Activated CD8-positive, alpha-beta memory T cell treated with anti-CD3 and anti-CD28 coated beads, Interleukin-2, amount 50 U/mL, for 1 hour (primary cell): ENCODE data around the gene TMEM170B.

Experiments
- DNase-seq: peaks from one replicate; pipeline ENCODE4 v3.0.0-alpha.2; 2020; ENCODE audit errors: extremely low read depth

TMEM170B gene, protein sequence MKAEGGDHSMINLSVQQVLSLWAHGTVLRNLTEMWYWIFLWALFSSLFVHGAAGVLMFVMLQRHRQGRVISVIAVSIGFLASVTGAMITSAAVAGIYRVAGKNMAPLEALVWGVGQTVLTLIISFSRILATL

DNA sequence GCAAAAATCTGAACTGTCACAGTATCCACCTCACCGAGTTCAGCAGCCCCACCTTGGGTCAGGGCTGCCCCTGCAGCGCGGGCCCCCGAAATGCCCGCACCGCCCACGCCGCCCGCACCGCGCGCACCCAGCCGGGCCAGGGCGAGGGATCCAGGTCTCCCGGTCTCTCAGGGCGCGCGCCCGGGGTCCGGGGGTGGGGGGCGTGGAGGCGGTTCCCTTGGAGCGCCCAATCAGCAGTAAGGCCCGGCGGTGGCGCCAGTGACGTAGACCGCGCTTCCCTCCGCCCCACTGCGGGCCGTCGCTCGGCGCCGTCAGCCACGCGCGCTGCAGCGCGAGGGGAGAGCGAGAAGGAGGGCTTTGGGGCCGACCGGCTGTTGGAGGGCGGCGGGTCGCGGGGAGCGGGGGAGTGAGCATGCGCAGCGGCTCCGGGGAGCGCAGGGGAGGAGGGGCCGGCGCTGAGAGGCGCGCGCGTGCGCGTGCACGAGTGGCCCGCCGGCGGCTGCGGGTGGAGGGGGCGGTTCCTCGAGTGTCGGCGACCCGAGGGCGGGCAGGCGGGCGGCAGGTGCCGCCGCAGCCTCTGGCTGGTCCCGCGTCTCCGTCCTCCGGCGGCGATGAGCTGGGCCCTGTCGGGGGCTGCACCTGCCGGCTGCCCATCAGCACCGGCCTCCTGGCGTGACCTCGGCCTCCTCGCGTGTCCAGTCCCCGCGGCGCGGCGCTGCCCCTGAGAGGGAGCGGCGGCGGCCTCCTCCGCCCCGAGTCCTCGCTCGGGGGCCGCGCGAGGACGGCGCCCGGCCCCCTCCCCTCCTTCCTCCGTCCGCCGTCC lies at the start of gene TMEM170B:
Gene TMEM170B, plus strand, starts transcription at position 521 of the 823 bp plus-strand sequence. CDS start 529 bp downstream, outside the sequence.
- DNase-seq, result peak; percentile 80

DNA sequence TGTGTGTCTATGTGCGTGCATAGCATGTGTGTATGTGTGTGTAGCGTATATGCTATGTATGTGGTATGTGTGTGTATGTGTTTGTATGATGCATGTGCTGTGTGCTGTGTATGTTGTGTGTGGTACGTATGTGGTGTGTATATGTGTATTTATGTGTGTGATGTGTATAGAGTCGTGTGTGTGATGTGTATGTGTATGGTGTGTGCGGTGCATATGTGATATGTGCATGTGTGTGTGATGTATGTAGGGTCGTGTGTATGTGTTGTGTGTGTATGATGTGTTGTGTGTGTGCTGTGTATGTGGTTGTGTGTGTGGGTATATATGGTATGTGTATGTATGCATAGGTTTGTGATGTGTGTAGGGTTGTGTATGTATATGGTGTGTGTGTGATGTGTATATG lies 46.6 kb upstream of the TMEM170B start:
- DNase-seq, result no peak

DNA sequence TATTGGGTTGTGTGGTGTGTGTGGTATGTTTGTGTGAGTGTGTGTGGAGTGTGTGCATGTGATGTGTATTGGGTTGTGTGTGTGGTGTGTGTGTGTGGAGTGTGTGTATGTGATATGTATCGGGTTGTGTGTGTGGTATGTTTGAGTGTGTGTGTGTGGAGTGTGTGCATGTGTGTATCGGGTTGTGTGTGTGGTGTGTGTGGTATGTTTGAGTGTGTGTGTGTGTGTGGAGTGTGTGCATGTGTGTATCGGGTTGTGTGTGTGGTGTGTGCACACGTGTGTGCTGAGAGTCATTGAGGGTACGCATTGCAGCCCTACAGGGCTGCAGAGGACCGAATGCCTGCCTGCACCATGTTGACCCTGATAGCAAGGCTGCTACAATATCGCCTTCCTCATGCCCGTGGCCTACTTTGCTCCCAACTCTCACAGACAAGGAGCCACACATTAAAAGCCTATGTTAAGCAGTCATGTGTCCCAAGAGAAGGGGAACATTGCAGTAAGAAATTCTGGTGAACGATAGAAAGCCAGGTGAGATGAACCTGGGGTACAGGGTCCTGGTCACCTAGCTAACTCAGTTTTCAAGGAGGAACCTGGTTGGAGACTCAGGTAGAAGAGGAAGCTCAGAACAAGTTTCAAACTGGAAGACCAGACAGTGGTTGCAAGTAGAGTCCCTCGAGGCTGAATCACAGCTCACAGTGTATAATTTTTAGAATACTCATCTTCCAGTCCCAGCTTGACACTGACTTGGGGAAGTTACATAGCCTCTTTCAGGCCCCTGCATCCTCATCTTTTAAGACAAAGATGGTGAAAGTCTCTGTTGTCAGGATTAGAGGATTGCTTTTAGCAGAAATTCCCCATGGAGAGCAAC lies 45.7 kb upstream of the TMEM170B start:
- no peak for DNase-seq

DNA sequence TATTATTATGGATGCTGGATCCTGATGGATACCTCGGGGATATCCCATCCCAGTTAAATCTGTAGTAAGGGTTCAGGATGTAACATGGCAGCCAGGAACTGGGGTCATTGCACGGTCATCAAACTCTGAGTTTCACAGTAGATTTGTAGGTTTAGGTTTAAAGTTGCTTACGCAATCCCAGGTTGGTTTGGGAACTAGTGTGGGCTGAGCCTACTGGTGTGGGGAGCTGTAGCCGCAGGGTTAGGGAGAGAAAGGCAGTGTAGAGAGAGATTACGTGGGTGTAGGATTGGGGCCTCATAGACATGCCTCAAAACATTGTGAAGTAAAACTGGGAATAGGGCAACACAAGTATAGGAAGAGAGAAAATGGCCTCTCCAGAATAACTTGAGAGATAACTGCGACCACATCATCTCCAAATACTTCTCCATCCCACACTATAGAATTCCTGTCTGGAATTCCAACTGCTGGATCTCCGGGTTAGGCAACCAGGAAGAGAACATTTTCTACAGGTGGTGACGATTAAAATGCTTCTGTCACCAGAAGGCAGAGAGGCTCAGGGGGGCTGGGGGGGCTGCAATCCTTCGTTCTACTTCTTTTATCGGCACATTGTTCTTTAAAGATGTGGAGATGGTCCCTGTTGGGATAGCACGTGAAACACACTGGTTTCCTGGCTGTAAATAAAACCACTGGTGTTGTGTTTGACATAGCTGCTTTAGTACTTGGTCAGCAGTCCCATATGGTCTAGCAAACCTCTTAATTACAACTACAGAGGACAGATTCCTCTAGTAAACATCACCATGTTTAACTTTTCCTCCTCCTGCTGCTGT lies 44.9 kb upstream of the TMEM170B start:
- no peak for DNase-seq

DNA sequence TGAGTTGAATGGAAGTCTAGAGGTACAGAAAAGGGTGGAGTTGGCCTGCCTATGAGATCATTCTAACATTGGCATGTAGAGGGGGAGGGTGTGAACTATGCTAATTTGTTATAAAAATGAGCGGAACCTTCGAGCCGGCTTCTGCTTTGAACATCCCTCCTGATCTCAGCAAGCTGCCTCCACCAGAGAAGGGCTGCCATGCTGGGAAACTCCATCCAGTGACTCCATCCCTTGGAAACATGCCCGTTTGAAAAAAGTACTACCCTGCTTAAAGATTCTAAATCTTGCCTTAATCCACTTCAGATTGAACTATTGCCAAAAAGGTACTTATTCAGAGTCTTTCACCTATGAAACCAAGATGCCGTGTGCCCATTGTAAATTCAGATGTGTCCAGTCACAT lies 43.6 kb upstream of the TMEM170B start:
- no peak for DNase-seq

DNA sequence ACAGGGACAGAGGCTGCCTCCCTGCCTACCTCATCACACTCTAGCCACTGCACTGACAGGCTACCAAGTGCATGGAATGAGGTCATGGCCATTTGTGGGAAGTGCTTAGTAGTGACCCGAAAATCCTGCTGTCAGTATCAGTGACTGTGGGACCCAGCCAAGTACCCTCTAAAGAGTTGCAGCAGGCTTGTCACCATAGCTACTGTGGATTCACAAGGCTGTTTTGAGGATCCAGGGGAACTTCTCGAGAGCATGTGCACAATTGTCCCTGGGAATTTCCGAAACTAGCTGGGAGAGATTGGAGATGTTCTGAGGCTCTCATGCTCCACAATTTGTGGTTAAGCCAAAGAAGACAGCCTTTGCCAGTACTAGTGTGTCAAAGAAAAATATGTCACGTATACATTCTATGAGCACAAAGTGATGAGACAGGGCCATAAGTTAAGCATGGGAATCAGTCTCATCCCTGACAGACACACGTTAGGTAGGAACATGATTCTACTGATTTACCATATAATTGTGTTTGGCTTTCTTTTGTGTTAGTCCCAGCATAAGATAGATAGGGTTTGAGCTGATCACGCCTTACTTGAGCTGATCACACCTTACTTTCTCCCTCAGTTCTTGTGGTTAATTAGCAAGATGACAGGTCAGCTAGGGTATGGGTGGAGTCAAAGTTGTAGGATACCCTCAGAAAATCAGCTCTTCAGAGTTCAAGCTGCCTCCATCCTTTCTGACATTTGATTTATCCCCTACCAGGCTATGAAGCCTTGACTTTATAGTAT lies 42.6 kb upstream of the TMEM170B start:
- no peak for DNase-seq

DNA sequence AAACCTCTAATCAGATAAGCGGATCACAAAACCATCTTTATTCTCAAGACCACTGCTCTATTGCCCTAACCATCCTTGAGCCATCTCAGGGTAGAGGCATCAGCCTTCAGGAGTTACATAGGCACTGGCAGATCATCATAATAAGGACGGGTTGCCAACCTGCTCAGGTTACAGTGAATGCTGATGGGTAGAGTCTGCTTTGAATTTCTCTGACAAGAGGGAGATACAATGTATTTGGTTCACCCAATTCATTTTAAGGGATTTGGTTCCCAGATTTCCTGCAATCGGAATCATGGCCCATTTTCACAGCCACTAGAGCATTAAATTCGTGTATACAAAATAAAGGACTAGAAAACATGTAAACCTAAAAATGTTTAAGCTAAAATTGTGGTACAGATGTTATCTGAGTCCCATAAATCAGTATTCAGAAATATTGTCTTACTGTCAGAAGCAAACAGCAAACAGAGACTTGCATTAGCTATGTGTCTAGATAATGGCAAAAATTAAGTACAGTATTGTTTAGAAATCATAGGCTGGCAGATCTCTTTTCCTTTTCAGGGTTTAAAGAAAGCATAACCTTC lies 41.9 kb upstream of the TMEM170B start:
- no peak for DNase-seq

DNA sequence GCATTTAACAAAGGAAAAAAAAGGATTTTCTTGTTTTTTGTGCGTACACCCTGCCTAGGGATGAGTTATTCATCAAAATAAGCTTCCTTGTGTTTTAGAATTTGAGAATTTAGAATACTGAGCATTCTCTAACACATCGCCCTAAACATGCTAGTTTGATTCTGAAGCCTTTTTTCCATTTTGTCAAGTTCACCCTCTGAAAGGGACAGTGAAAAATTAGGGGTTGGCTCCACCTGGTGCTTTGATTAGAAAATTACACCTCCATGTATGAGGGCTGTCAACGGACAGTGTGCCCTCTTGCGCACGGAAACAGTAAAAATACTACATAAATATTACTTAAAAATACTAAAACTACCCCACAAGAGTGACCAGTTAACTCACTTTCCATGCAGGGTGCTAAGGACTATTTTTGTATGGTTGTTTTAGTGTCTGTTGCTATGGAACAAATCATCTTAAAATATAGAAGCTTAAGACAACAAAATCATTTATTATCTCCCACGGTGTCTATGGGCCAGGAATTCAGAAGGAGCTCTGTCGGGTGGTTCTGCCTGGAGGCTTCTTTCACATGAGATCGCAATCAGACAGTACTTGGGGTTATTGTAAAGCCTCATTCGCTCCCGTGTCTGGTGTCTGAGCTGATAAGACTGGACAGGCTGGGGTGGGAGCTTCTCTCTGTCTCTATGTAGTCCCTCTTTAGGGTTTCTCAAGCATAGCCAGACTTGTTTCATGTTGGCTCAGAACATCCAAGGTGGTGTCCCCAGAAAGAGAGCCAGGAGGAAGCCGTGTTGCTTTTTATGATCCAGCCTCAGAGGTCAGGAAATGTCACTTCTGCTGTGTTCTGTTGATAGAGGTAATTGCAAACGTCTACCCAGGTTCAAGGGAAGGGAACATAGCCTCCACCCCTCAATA lies 41.1 kb upstream of the TMEM170B start:
- DNase-seq, result peak; percentile 56

DNA sequence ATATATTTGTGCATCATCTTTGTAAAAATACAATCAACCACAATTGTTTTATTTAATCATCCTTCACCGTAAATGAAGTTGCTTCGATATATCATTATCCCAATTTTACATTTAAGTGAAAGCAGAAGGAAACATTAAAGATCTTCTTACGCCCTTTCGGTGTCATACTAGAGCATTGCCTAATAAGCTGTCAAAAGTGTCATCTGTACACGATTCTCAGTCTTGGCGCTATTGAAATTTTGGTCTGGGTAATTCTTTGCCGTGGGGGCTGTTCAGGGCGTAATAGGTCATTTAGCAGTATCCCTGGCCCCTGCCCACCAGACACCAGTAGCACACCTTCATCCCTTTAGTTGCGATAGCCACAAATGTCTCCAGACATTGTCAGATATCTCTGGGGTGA lies 40.4 kb upstream of the TMEM170B start:
- DNase-seq, result no peak

DNA sequence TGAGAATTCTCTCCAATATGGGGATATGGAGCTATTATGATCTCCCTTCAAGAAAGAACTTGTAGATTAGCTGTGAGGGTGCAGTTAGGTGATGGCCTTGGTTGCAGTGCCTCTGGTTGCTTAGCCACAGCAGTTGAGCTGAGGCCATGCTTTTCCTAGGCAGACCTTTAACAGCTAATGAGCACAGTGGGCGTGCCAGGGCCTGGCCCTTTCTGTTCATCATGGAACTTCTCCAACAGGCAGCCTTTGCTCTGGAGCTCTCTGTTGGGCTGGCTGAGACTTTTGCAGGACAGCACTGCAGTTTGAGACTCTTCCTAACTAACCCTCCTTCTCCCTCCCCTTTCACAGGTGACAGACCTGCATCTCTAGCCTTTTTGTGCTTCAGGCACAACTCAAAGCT lies 39.7 kb upstream of the TMEM170B start:
- DNase-seq, result no peak

DNA sequence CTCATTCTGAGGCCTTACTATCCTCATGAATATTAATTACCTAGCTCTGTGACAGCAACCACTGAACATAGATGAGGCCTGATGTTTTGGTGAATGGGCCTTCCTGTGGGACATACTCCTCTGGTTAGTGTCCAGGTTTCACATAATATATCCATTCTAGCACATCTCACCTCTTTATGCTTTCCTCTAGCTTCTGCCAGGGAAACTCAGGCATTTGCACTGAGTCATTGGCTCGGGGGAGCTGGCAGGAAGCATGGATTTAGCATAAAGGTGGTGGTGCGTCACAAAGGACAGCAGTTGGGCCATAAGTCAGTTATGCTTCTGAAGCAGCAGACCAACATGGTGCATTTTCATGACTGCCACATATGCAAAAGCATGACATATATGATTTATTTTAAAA lies 37.5 kb upstream of the TMEM170B start:
- no peak for DNase-seq

DNA sequence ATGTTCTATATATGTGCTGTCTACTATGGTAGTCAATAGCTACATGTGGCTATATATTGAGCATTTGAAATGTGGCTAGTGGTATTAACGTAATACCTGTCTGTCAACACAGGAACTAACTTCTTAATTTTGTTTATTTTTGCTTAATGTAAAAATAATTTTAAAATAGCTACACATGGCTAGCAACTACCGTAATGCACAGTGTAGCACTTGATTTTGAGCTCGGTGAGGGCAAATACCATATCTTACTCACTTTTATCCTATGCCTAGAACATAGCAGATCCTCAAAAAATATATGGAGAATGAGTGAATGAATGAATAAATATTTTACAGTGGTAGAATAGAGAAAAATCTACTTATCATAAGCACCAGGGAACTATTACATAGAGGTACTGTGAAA lies 28.1 kb upstream of the TMEM170B start:
- no peak for DNase-seq

DNA sequence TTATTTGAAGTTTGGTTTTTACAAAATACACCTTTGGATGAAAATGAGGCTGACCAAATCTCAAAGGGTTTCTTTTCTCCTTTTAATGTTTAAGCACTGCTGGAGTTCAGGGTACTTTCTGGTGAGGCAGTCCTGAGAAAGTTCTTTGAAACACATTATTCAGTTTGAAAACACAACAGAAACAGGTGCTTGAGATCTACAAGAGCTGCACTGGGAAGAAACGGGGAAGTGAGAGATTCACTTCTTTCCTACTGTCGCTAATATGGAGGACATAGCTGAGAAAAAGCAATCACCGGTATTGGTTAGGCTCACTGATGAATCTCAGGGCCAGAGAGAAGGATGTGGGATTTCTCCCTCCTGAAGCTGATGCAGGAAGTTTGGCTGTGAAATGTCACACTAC lies 22.9 kb upstream of the TMEM170B start:
- no peak for DNase-seq

DNA sequence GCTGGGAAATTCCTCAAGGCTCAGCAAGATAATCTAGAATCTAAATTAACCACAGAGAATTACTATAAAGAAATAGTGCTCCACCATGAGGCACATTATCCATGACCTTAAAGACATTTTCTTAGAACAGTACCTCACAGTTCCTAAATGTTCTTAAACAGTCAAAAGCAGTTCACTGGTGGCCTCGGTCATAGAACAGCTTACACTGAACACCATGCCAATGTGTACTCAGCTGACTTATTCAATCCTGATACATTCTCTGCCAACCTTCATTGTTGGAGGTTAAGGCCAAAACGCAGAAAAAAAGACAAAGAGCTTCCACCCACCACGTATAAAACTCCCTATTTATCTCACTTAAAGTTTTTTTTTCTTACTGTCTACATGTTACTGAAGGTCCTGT lies 21.8 kb upstream of the TMEM170B start:
- DNase-seq, result no peak

DNA sequence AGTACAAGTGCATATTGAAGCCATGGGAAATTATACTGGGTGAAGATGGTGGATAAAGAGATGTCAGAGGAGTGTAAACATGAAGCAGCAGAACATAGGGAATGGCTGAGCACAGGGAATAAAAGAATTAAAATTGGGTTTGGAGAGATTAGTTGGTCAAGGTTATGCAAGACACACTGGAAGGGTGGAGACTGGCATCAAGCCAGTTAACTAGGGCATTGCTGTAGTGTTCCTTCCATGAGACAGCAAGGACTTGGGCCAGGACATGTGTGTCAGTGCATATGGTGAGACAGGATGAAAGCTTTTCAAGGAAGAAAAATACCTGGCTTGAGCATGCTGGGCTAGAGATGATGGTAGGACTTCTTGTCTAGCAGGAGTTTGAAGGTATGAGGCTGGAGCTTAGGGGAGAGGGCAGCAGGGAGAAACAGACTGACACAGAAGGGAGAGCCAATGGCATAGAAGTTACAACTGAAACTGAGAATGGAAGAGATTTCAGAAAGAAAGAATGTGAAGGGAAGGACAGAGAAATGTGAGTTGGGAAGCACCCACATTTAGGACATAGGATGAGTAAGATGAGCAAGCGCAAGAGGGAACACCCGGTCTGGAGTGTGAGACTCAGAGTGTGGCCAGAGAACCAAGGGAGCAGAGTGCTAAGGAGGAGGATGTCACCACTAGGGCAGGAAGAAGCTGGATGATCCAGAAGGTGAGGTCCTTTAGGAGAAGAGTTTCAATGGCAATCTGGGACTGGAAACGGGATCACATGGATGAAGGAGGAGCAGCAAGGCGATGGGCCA lies 14.5 kb upstream of the TMEM170B start:
- DNase-seq, result no peak

DNA sequence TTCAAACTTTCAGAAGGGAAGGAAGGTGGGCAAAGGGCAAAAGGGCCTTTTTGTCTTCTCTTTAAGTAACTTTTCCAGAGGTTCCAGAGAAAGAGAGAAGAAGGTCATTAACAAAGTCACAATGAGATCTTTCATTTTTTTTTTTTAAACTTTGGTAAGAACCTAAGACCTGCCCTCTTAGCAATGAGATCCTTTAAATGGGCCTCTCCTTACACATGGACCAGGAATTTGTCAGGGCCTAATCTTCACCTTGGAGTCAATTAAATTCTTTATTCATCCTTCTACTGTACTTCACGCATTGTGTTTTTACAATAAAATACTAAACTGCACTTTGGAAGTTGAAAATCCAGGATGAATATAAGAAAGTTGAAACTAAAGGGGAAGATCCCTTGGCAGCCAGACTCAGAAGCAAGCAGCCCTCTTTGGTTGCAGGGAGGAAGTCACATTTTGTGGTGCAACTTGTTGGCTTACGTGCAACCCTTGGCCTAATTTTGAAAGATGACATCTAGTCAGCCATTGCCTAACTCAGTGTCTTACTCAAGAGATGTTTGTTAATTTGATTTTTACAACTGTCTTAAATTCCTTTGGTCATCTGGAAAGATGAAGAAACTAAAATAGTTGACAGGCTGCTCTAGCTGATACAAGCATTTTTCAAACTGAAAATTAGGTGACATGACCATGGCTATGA lies 11.9 kb upstream of the TMEM170B start:
- no peak for DNase-seq

DNA sequence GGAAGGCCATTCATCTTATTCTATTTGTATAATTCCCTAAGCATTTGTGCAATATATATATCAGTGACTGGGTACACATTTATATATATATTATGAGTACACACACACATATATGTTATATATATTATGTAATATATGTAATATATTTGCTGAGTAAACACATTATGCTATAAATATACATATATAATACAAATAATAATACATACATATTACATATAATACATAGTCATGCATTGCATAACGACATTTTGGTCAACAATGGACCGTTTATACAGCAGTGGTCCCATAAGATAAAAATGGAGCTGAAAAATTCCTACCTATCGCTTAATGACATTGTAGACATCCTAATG lies 11.4 kb upstream of the TMEM170B start:
- DNase-seq, result no peak

DNA sequence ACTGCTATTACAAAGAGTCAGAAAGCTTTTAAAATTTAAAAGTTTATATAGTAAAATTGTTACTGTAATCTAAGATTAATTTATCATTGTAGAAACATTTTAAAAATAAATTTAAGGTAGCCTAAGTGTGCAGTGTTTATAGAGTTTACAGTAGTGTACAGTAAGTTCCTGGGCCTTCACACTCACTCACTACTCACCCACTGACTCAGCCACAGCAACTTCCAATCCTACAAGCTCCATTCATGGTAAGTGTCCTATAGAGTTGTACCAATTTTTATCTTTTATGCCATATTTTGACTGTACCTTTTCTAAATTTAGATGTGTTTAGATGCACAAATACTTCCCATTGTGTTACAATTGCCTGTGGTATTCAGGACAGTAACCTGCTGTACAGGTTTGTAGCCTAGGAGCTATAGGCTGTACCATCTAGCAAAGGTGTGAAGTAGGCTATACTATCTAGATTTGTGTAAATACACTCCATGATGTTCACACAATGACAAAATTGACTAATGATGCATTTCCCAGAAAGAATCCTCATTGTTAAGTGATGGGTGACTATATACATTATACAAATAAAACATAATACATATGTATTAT lies 10.2 kb upstream of the TMEM170B start:
- no peak for DNase-seq
